ENCODE data around the gene KNG1.

Gene KNG1

GRCh38 chr3:186717039-186717457 lies at the start of gene KNG1:
Gene KNG1 (plus strand): TSS chr3:186717359. CDS start chr3:186717543, 184 bp downstream.
- no peak for TF ChIP-seq CTCF (IDR thresholded peaks at IDR 0.05; ENCODE audit: borderline replicate concordance, insufficient read depth, low read depth, low read length)
- no peak within 1 kb of the TSS for H3K4me3 ChIP-seq (ENCODE audit: low read depth, low read length)

- no peak overlapping the region for H3K4me3 ChIP-seq (ENCODE audit: low read depth, low read length)
These were observed 48.7 kb upstream of the KNG1 start for GRCh38 chr3:186668426-186668825.

GRCh38 chr3:186669378-186670084 lies 47.6 kb upstream of the KNG1 start:
- no peak for TF ChIP-seq CTCF (IDR thresholded peaks at IDR 0.05; ENCODE audit: borderline replicate concordance, insufficient read depth, low read depth, low read length)
- no peak overlapping the region for H3K4me3 ChIP-seq (ENCODE audit: low read depth, low read length)

More at GRCh38 chr3:186668426-186668825, 48.7 kb upstream of the KNG1 start:
- no peak for TF ChIP-seq CTCF (IDR thresholded peaks at IDR 0.05; ENCODE audit: borderline replicate concordance, insufficient read depth, low read depth, low read length)

- H3K4me3 ChIP-seq (ENCODE audit: low read depth, low read length): no peak overlapping the region
- TF ChIP-seq CTCF (IDR thresholded peaks at IDR 0.05; ENCODE audit: borderline replicate concordance, insufficient read depth, low read depth, low read length): no peak
These were observed 47.0 kb upstream of the KNG1 start for GRCh38 chr3:186670155-186670554.

GRCh38 chr3:186671051-186671450 lies 46.1 kb upstream of the KNG1 start:
- no peak overlapping the region for H3K4me3 ChIP-seq (ENCODE audit: low read depth, low read length)
- no peak for TF ChIP-seq CTCF (IDR thresholded peaks at IDR 0.05; ENCODE audit: borderline replicate concordance, insufficient read depth, low read depth, low read length)

- TF ChIP-seq CTCF (IDR thresholded peaks at IDR 0.05; ENCODE audit: borderline replicate concordance, insufficient read depth, low read depth, low read length): no peak
- no peak overlapping the region for H3K4me3 ChIP-seq (ENCODE audit: low read depth, low read length)
These were observed 38.6 kb upstream of the KNG1 start for GRCh38 chr3:186678604-186679003.

- no peak overlapping the region for H3K4me3 ChIP-seq (ENCODE audit: low read depth, low read length)
These were observed 38.0 kb upstream of the KNG1 start for GRCh38 chr3:186679151-186679550.

More at GRCh38 chr3:186679151-186679550, 38.0 kb upstream of the KNG1 start:
- TF ChIP-seq CTCF (IDR thresholded peaks at IDR 0.05; ENCODE audit: borderline replicate concordance, insufficient read depth, low read depth, low read length): no peak

Data from GM12875 (cell line).